WTC11 (cell line): ENCODE data around the gene ADAMTS5. TPM values are rescaled to one million over a fixed set of nuclear protein-coding genes. Genes with fewer than 3 reads are reported as not detected.

ENCODE experiments used
- ATAC-seq: fragments of 200-7000 bp; cut with Tn5 transposase; 2 replicates; pipeline ENCODE4 v1.10.0; 2021; ENCODE audit warnings: mild to moderate bottlenecking, moderate library complexity
- CTCF ChIA-PET: fragments of 300-600 bp; sonication (Branson Sonifier 250); formaldehyde crosslinking; loops from one replicate; lab custom pipeline; 2021; ENCODE audit warnings: antibody characterized with exemption; lab: Charles Lee
- POLR2A ChIA-PET: fragments of 350-600 bp; sonication (Branson Sonifier 250); formaldehyde crosslinking; loops from one replicate; lab custom pipeline; 2021; ENCODE audit warnings: antibody characterized with exemption; lab: Charles Lee
- DNase-seq: peaks from one replicate; pipeline ENCODE4 v3.0.0; 2021; ENCODE audit warnings: low spot score
- H3K27ac Mint-ChIP-seq: 2 replicates; pipeline ENCODE4 v1.8.0; 2021; ENCODE audit warnings: mixed read lengths
- H3K27me3 Mint-ChIP-seq: 2 replicates; pipeline ENCODE4 v1.8.0; 2021; ENCODE audit warnings: low read depth, mild to moderate bottlenecking, moderate library complexity, mixed read lengths
- H3K36me3 Mint-ChIP-seq: 2 replicates; pipeline ENCODE4 v1.8.0; 2021; ENCODE audit warnings: mixed read lengths
- H3K4me1 Mint-ChIP-seq: 2 replicates; pipeline ENCODE4 v1.8.0; 2022; ENCODE audit warnings: mixed read lengths
- H3K4me3 Mint-ChIP-seq: 2 replicates; pipeline ENCODE4 v1.8.0; 2021; ENCODE audit warnings: mild to moderate bottlenecking, moderate library complexity, mixed read lengths
- H3K9me3 Mint-ChIP-seq: 2 replicates; pipeline ENCODE4 v1.8.0; 2021; ENCODE audit warnings: mixed read lengths
- CREB1 ChIP-seq: sonication (generic); formaldehyde crosslinking; IDR thresholded peaks from 2 replicates; pipeline ENCODE4 v1.8.0; 2023; ENCODE audit warnings: mild to moderate bottlenecking, missing genetic modification reagents
- ELF4 ChIP-seq: sonication (generic); formaldehyde crosslinking; IDR thresholded peaks from 2 replicates; pipeline ENCODE4 v1.8.1; 2022; ENCODE audit warnings: low read depth, mild to moderate bottlenecking, moderate library complexity, missing genetic modification reagents
- ESRRA ChIP-seq: sonication (generic); formaldehyde crosslinking; IDR thresholded peaks from 2 replicates; pipeline ENCODE4 v1.8.1; 2022; ENCODE audit warnings: mild to moderate bottlenecking, missing genetic modification reagents, borderline replicate concordance
- GRHL2 ChIP-seq: fragments of 250-450 bp; sonication (Bioruptor Pico); IDR thresholded peaks from 2 replicates; pipeline ENCODE4 v1.8.0; 2022; ENCODE audit warnings: mild to moderate bottlenecking, moderate library complexity; ENCODE audit not compliant: insufficient replicate concordance, severe bottlenecking
- IRF2 ChIP-seq: sonication (generic); formaldehyde crosslinking; IDR thresholded peaks from 2 replicates; pipeline ENCODE4 v1.8.0; 2022; ENCODE audit warnings: low read depth, missing genetic modification reagents, borderline replicate concordance
- JUN ChIP-seq: sonication (generic); formaldehyde crosslinking; IDR thresholded peaks from 2 replicates; pipeline ENCODE4 v1.8.0; 2023; ENCODE audit warnings: mild to moderate bottlenecking, missing genetic modification reagents
- NFYB ChIP-seq: sonication (generic); formaldehyde crosslinking; conservative IDR thresholded peaks from 2 replicates; pipeline ENCODE4 v1.8.0; 2022; ENCODE audit warnings: low read depth, missing genetic modification reagents
- NR2C2 ChIP-seq: sonication (generic); formaldehyde crosslinking; IDR thresholded peaks from 2 replicates; pipeline ENCODE4 v1.8.0; 2022; ENCODE audit warnings: mild to moderate bottlenecking, missing genetic modification reagents
- NR3C1 ChIP-seq: sonication (generic); formaldehyde crosslinking; conservative IDR thresholded peaks from 2 replicates; pipeline ENCODE4 v1.8.1; 2023; ENCODE audit warnings: low read depth, mild to moderate bottlenecking, missing genetic modification reagents
- PRRX2 ChIP-seq: fragments of 250-450 bp; sonication (Bioruptor Pico); IDR thresholded peaks from 2 replicates; pipeline ENCODE4 v1.8.0; 2021; ENCODE audit warnings: mild to moderate bottlenecking
- SOX15 ChIP-seq: fragments of 250-450 bp; sonication (Bioruptor Pico); IDR thresholded peaks from 2 replicates; pipeline ENCODE4 v1.9.0; 2021; ENCODE audit warnings: mild to moderate bottlenecking
- TEAD1 ChIP-seq: sonication (generic); formaldehyde crosslinking; IDR thresholded peaks from 2 replicates; pipeline ENCODE4 v1.8.0; 2022; ENCODE audit warnings: mild to moderate bottlenecking, missing genetic modification reagents
- ZNF281 ChIP-seq: sonication (generic); formaldehyde crosslinking; IDR thresholded peaks from 2 replicates; pipeline ENCODE4 v1.8.0; 2023; ENCODE audit warnings: mild to moderate bottlenecking, missing genetic modification reagents
- ZNF317 ChIP-seq: sonication (generic); formaldehyde crosslinking; IDR thresholded peaks from 2 replicates; pipeline ENCODE4 v1.8.1; 2023; ENCODE audit warnings: low read depth, mild to moderate bottlenecking, moderate library complexity, missing genetic modification reagents, borderline replicate concordance
- ZNF396 ChIP-seq: fragments of 250-450 bp; sonication (Bioruptor Pico); IDR thresholded peaks from 2 replicates; pipeline ENCODE4 v1.8.0; 2021; ENCODE audit warnings: mild to moderate bottlenecking, moderate library complexity, borderline replicate concordance
- ZNF671 ChIP-seq: fragments of 250-450 bp; sonication (Bioruptor Pico); IDR thresholded peaks from 2 replicates; pipeline ENCODE4 v1.8.0; 2021; ENCODE audit warnings: mild to moderate bottlenecking
- total RNA-seq: library from RNA; stranded (reverse); gene quantifications from 3 replicates; pipeline ENCODE4 v1.2.3, GENCODE V29; 2021
- TF ChIP-seq, protein P1 (sequence below): fragments of 200-600 bp; IDR thresholded peaks from 2 replicates; pipeline ENCODE4 v1.8.0; 2022; ENCODE audit warnings: antibody characterized with exemption
- TF ChIP-seq, protein P2 (sequence below): sonication (generic); formaldehyde crosslinking; conservative IDR thresholded peaks from 2 replicates; pipeline ENCODE4 v1.8.1; 2023; ENCODE audit warnings: mild to moderate bottlenecking, low read depth, missing genetic modification reagents, moderate library complexity
- TF ChIP-seq, protein P3 (sequence below): sonication (generic); formaldehyde crosslinking; IDR thresholded peaks from 2 replicates; pipeline ENCODE4 v1.8.1; 2023; ENCODE audit warnings: mild to moderate bottlenecking, missing genetic modification reagents, moderate library complexity
- TF ChIP-seq, protein P4 (sequence below): fragments of 250-450 bp; sonication (Bioruptor Pico); conservative IDR thresholded peaks from 2 replicates; pipeline ENCODE4 v1.9.0; 2021; ENCODE audit warnings: mild to moderate bottlenecking
- TF ChIP-seq, protein P5 (sequence below): sonication (generic); formaldehyde crosslinking; IDR thresholded peaks from 2 replicates; pipeline ENCODE4 v1.8.0; 2022; ENCODE audit warnings: mild to moderate bottlenecking, missing genetic modification reagents

The ADAMTS5 gene
- total RNA-seq, 1 experiment from 2014 or later = 1.6 TPM

- TF ChIP-seq, protein P1, sequence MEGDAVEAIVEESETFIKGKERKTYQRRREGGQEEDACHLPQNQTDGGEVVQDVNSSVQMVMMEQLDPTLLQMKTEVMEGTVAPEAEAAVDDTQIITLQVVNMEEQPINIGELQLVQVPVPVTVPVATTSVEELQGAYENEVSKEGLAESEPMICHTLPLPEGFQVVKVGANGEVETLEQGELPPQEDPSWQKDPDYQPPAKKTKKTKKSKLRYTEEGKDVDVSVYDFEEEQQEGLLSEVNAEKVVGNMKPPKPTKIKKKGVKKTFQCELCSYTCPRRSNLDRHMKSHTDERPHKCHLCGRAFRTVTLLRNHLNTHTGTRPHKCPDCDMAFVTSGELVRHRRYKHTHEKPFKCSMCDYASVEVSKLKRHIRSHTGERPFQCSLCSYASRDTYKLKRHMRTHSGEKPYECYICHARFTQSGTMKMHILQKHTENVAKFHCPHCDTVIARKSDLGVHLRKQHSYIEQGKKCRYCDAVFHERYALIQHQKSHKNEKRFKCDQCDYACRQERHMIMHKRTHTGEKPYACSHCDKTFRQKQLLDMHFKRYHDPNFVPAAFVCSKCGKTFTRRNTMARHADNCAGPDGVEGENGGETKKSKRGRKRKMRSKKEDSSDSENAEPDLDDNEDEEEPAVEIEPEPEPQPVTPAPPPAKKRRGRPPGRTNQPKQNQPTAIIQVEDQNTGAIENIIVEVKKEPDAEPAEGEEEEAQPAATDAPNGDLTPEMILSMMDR = no peak
Observed at GRCh38 chr21:26946744-26947446, 20.0 kb downstream of the ADAMTS5 start (continued).

DNA sequence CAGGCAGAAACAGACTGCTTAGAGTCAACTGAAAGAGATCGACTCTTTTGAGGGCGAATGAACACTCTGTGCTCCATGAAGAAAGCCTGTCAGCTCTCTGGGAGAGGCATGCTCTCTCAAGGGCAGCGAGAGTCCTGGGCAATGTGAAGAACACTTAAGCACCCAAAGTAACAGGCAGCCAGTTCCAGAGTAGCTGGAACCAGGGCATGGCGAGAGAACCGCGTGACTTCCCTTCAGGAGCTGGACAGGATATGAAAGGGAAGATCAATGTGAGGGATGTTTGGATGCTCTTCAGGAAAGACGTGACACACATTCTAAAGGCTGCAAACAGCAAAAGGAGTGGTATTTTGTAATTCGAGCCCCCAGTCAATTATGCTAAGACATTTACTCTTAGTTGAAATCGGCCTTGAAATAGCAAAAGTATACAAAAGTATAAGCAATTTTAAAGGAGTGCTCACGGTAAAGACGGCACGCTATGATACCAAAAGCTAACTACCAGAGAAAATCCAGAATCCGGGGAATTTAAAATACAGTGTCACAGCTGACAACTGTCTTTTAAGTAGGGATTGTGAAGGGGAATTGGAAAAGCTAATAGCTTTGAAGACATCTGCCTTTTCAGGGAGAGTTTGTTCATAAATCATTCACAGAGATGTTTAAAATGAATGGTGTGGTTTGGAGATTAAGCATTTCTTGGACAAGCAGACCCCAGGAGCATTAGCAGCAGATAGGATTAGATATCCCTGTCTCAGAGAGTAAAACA lies 20.8 kb downstream of the ADAMTS5 start:
- TF ChIP-seq, protein P2, sequence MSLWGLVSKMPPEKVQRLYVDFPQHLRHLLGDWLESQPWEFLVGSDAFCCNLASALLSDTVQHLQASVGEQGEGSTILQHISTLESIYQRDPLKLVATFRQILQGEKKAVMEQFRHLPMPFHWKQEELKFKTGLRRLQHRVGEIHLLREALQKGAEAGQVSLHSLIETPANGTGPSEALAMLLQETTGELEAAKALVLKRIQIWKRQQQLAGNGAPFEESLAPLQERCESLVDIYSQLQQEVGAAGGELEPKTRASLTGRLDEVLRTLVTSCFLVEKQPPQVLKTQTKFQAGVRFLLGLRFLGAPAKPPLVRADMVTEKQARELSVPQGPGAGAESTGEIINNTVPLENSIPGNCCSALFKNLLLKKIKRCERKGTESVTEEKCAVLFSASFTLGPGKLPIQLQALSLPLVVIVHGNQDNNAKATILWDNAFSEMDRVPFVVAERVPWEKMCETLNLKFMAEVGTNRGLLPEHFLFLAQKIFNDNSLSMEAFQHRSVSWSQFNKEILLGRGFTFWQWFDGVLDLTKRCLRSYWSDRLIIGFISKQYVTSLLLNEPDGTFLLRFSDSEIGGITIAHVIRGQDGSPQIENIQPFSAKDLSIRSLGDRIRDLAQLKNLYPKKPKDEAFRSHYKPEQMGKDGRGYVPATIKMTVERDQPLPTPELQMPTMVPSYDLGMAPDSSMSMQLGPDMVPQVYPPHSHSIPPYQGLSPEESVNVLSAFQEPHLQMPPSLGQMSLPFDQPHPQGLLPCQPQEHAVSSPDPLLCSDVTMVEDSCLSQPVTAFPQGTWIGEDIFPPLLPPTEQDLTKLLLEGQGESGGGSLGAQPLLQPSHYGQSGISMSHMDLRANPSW (CRISPR knock-in tag) = no peak
- TF ChIP-seq TEAD1 (CRISPR knock-in tag) (no peak), JUN (CRISPR knock-in tag) (no peak), ZNF396 (CRISPR knock-in tag) (no peak), ESRRA (CRISPR knock-in tag) (no peak), NR3C1 (no peak), NR2C2 (no peak), ZNF317 (no peak), CREB1 (CRISPR knock-in tag) (no peak), PRRX2 (CRISPR knock-in tag) (no peak), NFYB (no peak), ELF4 (no peak), IRF2 (CRISPR knock-in tag) (no peak), SOX15 (no peak), GRHL2 (no peak), ZNF671 (CRISPR knock-in tag) (no peak), ZNF281 (CRISPR knock-in tag) (no peak)
- TF ChIP-seq, protein P3, sequence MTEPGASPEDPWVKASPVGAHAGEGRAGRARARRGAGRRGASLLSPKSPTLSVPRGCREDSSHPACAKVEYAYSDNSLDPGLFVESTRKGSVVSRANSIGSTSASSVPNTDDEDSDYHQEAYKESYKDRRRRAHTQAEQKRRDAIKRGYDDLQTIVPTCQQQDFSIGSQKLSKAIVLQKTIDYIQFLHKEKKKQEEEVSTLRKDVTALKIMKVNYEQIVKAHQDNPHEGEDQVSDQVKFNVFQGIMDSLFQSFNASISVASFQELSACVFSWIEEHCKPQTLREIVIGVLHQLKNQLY (CRISPR knock-in tag) = no peak
- TF ChIP-seq, protein P4, sequence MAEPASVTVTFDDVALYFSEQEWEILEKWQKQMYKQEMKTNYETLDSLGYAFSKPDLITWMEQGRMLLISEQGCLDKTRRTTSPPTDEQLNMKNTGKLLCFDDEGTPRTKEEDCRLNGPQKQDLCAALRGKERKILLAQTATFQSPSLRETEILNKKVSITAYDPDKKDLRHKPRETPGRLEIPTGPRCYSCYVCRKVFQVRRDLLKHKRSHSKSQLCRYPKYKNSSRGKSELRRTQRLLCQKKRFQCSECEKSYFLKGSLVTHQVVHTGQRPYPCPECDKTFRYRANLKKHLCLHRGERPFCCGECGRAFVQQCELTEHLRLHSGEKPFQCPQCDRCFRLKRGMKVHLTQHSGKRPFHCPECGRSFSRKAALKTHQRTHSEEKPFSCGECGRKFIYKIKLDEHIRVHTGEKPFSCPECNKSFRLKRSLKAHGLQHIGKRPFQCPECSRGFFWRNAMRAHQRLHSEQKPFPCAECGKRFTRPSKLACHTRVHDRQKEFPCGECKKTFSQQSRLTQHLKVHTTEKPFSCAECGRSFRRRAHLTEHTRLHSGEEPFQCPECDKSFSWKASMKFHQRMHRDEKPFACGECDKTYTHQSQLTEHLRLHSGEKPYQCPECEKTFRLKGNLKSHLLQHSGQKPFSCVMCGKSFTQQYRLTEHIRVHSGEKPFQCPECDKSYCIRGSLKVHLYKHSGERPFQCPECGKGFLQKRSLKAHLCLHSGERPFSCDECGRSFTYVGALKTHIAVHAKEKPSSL = no peak
- TF ChIP-seq, protein P5, sequence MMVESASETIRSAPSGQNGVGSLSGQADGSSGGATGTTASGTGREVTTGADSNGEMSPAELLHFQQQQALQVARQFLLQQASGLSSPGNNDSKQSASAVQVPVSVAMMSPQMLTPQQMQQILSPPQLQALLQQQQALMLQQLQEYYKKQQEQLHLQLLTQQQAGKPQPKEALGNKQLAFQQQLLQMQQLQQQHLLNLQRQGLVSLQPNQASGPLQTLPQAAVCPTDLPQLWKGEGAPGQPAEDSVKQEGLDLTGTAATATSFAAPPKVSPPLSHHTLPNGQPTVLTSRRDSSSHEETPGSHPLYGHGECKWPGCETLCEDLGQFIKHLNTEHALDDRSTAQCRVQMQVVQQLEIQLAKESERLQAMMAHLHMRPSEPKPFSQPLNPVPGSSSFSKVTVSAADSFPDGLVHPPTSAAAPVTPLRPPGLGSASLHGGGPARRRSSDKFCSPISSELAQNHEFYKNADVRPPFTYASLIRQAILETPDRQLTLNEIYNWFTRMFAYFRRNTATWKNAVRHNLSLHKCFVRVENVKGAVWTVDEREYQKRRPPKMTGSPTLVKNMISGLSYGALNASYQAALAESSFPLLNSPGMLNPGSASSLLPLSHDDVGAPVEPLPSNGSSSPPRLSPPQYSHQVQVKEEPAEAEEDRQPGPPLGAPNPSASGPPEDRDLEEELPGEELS (CRISPR knock-in tag) = no peak
- H3K27ac Mint-ChIP-seq = no peak overlapping the region; the same call in 1 of the 2 replicates
- ChIA-PET CTCF (interaction anchor here (0.6 to 2.8 kb wide), 2 partner anchors 16 to 95 kb away, joined by 3 to 6 read pairs; no protein-coding TSS in a partner anchor), POLR2A (interaction anchor here (0.6 to 0.7 kb wide), 2 partner anchors 89 to 362 kb away, joined by 3 read pairs; no protein-coding TSS in a partner anchor)
- H3K4me1 Mint-ChIP-seq = peaks cover 23% of the 10 kb centered on the region
- DNase-seq (no peak), ATAC-seq (peak; percentile 58)
- H3K9me3 Mint-ChIP-seq = no peaks in the 10 kb centered on the region
- H3K36me3 Mint-ChIP-seq = peaks cover 3% of the 10 kb centered on the region; the same call in 1 of the 2 replicates
- peaks cover 48% of the 10 kb centered on the region for H3K27me3 Mint-ChIP-seq
- no peak overlapping the region for H3K4me3 Mint-ChIP-seq
